HG02943 (cell line): Measurements from ENCODE around the gene DDX42.
"Not testable (repeated sequence)": the region's sequence is repeated elsewhere in the genome, so short reads cannot be mapped to it uniquely, and the experiment has no call there.

ENCODE experiments used
- ATAC-seq: cut with Tn5 transposase; IDR thresholded peaks from one replicate; pipeline ENCODE4 v1.9.1; 2021; ENCODE audit warnings: mild to moderate bottlenecking, low read depth, moderate library complexity; ENCODE audit not compliant: unreplicated experiment

DDX42 gene

GRCh38 chr17:63855185-63855584 lies 81.2 kb downstream of the DDX42 start:
- no peak for ATAC-seq

- ATAC-seq = not testable (repeated sequence)
Observed at GRCh38 chr17:63856425-63856824, 82.5 kb downstream of the DDX42 start.

- ATAC-seq = no peak
Observed at GRCh38 chr17:63859257-63859656, 85.3 kb downstream of the DDX42 start.

GRCh38 chr17:63866625-63867024 lies 92.7 kb downstream of the DDX42 start:
- not testable (repeated sequence) for ATAC-seq
